Naive B cell (primary cell): Measurements from ENCODE around the gene EFEMP1. TPM values are rescaled to one million over a fixed set of nuclear protein-coding genes. Genes with fewer than 3 reads are reported as not detected.

Experiments
- polyA plus RNA-seq, 6 donors: library from polyadenylated mRNA; unstranded; fragments of 300-500 nt; fragmentation: Illumina TruSeq; gene quantifications; one replicate each; pipeline ENCODE4 v1.2.3, GENCODE V29; 2021; ENCODE audit warnings: low read depth in 6 of 6

EFEMP1 gene
- polyA plus RNA-seq, 6 donors from 2014 or later, result not detected

Other genes starting within 250 kb of the EFEMP1 start
- 10 to 100 TPM; 20.3 to 27.3 (median 24.3) TPM for gene PNPT1, start 229.9 kb downstream of the EFEMP1 start, polyA plus RNA-seq